K562 (cell line): ENCODE data around the gene ABCC11. TPM values are rescaled to one million over a fixed set of nuclear protein-coding genes. Genes with fewer than 3 reads are reported as not detected.

ENCODE experiments used
- ATAC-seq: fragments of 200-7000 bp; cut with Tn5 transposase; 3 replicates; pipeline ENCODE4 v1.9.1; 2020; ENCODE audit warnings: moderate library complexity
- BruUV-seq: library from RNA; stranded (reverse); fragments of 400-500 nt; replicated peaks from 2 replicates; lab custom pipeline; 2021; lab: Mats Ljungman, UMichigan
- CTCF ChIA-PET: fragments of 300-600 bp; formaldehyde crosslinking; extraction: SDS; loops from one replicate; lab custom pipeline; 2021; ENCODE audit warnings: low intra/inter-chr PET ratio; lab: Yijun Ruan, JAX
- POLR2A ChIA-PET: fragments of 300-600, 350-650 bp; sonication (Branson Sonifier 250); formaldehyde crosslinking; extraction: SDS; loops from one replicate; lab custom pipeline; 2021; ENCODE audit warnings: antibody characterized with exemption, inconsistent platforms; lab: Yijun Ruan, JAX
- DNase-seq, 4 experiments: peaks; one replicate each; pipeline versions ENCODE4 v3.0.0 to v3.0.0-alpha.2; 2011 to 2018; ENCODE audit warnings: low spot score in 3 of 4, mixed read lengths in 3 of 4; ENCODE audit errors: extremely low read depth in 1 of 4
- FAIRE-seq: peaks from 2 replicates; lab custom pipeline; 2011; peaks lifted over from hg19 to GRCh38; lab: Jason Lieb, UNC
- H2AFZ ChIP-seq: 2 replicates; pipeline ENCODE4 v1.6.0; 2011; ENCODE audit warnings: low read depth, low read length, control low read depth, inconsistent platforms
- H3K27ac ChIP-seq: fragments of 200-600 bp; 3 replicates; pipeline ENCODE4 v1.8.0; 2011; ENCODE audit warnings: low read depth, mild to moderate bottlenecking, control low read depth, inconsistent platforms, low read length, moderate library complexity, mixed read lengths; ENCODE audit errors: extremely low read depth
- H3K27me3 ChIP-seq, 2 experiments: fragments of 300-600 bp in 1 of 2; 2 replicates in 1 of 2; 3 replicates in 1 of 2; pipeline versions ENCODE4 v1.6.0 to v1.8.0; 2011; ENCODE audit warnings: inconsistent platforms in 2 of 2, low read length in 2 of 2, mild to moderate bottlenecking in 1 of 2, mixed read lengths in 1 of 2, moderate library complexity in 1 of 2; ENCODE audit not compliant: control insufficient read depth in 2 of 2, insufficient read depth in 2 of 2
- H3K36me3 ChIP-seq: fragments of 300-600 bp; 3 replicates; pipeline ENCODE4 v1.8.0; 2011; ENCODE audit warnings: mild to moderate bottlenecking, low read length, inconsistent platforms; ENCODE audit not compliant: control insufficient read depth, insufficient read depth
- H3K4me1 ChIP-seq, 2 experiments: fragments of 200-600 bp in 1 of 2; replicated peaks in 1 of 2; 2 replicates in 1 of 2; 3 replicates in 1 of 2; pipeline versions ENCODE4 v1.5.1 to v1.8.0; 2011; ENCODE audit warnings: inconsistent platforms in 2 of 2, low read length in 2 of 2, mild to moderate bottlenecking in 1 of 2, mixed read lengths in 1 of 2, moderate library complexity in 1 of 2; ENCODE audit not compliant: control insufficient read depth in 2 of 2, insufficient read depth in 2 of 2
- H3K4me2 ChIP-seq: 2 replicates; pipeline ENCODE4 v1.6.1; 2011; ENCODE audit warnings: low read length, control low read depth, inconsistent platforms, mixed read lengths; ENCODE audit not compliant: insufficient read depth
- H3K4me3 ChIP-seq: fragments of 200-600 bp; sonication (generic), shearing (Covaris generic); 2 replicates; pipeline ENCODE4 v1.5.1; 2016; ENCODE audit warnings: control low read depth, inconsistent platforms
- H3K79me2 ChIP-seq: fragments of 200-600 bp; 3 replicates; pipeline ENCODE4 v1.8.0; 2011; ENCODE audit warnings: low read length, inconsistent platforms; ENCODE audit not compliant: control insufficient read depth, insufficient read depth
- H3K9ac ChIP-seq, 2 experiments: 2 replicates each; pipeline versions ENCODE4 v1.6.0 to v1.6.1; 2011; ENCODE audit warnings: low read depth in 2 of 2, low read length in 2 of 2, control low read depth in 1 of 2, inconsistent platforms in 1 of 2, mild to moderate bottlenecking in 1 of 2, mixed read lengths in 1 of 2; ENCODE audit not compliant: insufficient read depth in 1 of 2
- H3K9me1 ChIP-seq: one replicate; pipeline ENCODE4 v1.6.0; 2011; ENCODE audit warnings: inconsistent platforms, mild to moderate bottlenecking, low read length, moderate library complexity; ENCODE audit not compliant: control insufficient read depth, insufficient read depth
- H3K9me3 ChIP-seq: replicated peaks from 2 replicates; pipeline ENCODE4 v1.5.1; 2011; ENCODE audit warnings: low read depth, low read length, inconsistent platforms; ENCODE audit not compliant: control insufficient read depth, insufficient read depth
- H4K20me1 ChIP-seq: replicated peaks from 2 replicates; pipeline ENCODE4 v1.6.1; 2011; ENCODE audit warnings: low read length, inconsistent platforms, mixed read lengths; ENCODE audit not compliant: control insufficient read depth, insufficient read depth
- EGR1 ChIP-seq: fragments of 450-650 bp; conservative IDR thresholded peaks from 2 replicates; pipeline ENCODE4 v1.6.1; 2017; ENCODE audit warnings: mild to moderate bottlenecking
- NCOA4 ChIP-seq: fragments of 450-650 bp; IDR thresholded peaks from 2 replicates; pipeline ENCODE4 v1.6.1; 2018; ENCODE audit warnings: mild to moderate bottlenecking; ENCODE audit not compliant: partially characterized antibody
- NEUROD1 ChIP-seq: fragments of 150-350 bp; IDR thresholded peaks from 2 replicates; pipeline ENCODE4 v1.6.1; 2014; ENCODE audit warnings: borderline replicate concordance, low read length, low read depth; ENCODE audit not compliant: partially characterized antibody
- NFRKB ChIP-seq: fragments of 450-650 bp; IDR thresholded peaks from 2 replicates; pipeline ENCODE4 v1.6.1; 2016; ENCODE audit warnings: low read depth
- ZNF717 ChIP-seq: fragments of 250-450 bp; sonication (Bioruptor Pico); IDR thresholded peaks from 2 replicates; pipeline ENCODE4 v1.5.0; 2021
- WGBS: fragments of 100-300 bp; shearing (Covaris generic); methylation state at CpG from one replicate; pipeline ENCODE4 v1.1.6; 2016; ENCODE audit warnings: low coverage, mixed read lengths; ENCODE audit not compliant: insufficient coverage; ENCODE audit errors: missing lambda C conversion rate; 5-methylcytosine and 5-hydroxymethylcytosine counted together
- in situ Hi-C: fragments of 300-500 bp; cut with MboI; formaldehyde crosslinking; loops from 4 replicates; pipeline ENCODE4 v1.15.0; 2018; ENCODE audit warnings: inconsistent platforms, mixed read lengths
- intact Hi-C: fragments of 100-400 bp; cut with micrococcal nuclease; formaldehyde crosslinking; loops from 2 replicates; pipeline ENCODE4 v1.14.2; 2022
- polyA plus RNA-seq, 8 experiments: library from polyadenylated mRNA; depleted of rRNA in 4 of 8; stranded (reverse) in 5 of 8; unstranded in 3 of 8; fragments of >200 nt; fragmentation: Nextera tagmentation in 2 of 8; fragmentation: Illumina TruSeq in 1 of 8; extraction: Ambion mirVana in 2 of 8; extraction: Trizol in 1 of 8; gene quantifications; 2 replicates each; pipeline versions ENCODE4 v1.2.1 to v1.2.3, GENCODE V29; 2011 to 2014; ENCODE audit warnings: inconsistent platforms in 1 of 8, missing spikeins in 1 of 8
- total RNA-seq, 7 experiments: library from RNA; depleted of rRNA in 6 of 7; stranded (reverse); fragments of >200 nt in 6 of 7; fragmentation: Illumina TruSeq in 2 of 7; extraction: Trizol in 2 of 7; gene quantifications; 2 replicates each; pipeline versions ENCODE4 v1.2.1 to v1.2.3, GENCODE V29; 2011 to 2021; ENCODE audit warnings: low replicate concordance in 1 of 7
- TF ChIP-seq, protein P1 (sequence below): sonication (generic); formaldehyde crosslinking; IDR thresholded peaks from 2 replicates; pipeline ENCODE4 v1.8.1; 2022; ENCODE audit warnings: missing genetic modification reagents

The ABCC11 gene
- total and polyA plus RNA-seq, 9 of the 15 experiments (the other 6 are each of a cell fraction or from before 2014, with no cell fraction given): 0.04 to 0.14 (median 0.04) TPM; not detected in 6

DNA sequence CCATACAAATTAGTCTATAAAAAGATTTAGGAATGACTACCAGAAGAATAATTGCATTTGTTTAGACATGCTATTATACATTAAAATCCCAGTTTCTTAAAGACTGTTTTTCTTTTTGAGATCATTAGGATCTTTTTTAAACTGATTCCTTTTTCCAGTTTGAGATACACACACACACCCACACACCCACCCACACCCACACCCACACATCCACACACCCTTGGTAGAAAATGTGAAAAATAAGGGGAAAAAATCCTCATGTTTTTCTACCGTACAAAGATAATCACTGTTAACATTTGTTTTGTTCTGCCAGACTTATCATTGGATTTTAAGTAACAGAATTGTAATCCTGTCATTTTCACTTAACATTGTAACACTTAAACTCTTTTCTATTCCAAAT, 27.1 kb upstream of the ABCC11 start:
- intact Hi-C loops (no loop called here), in situ Hi-C loops (no loop called here)
- ChIA-PET CTCF (no interaction called here), POLR2A (no interaction called here)
- no peak for DNase-seq
- FAIRE-seq: no peak
- Histone ChIP-seq H3K9me3 (no peaks in the 10 kb centered on the region), H3K79me2 (no peaks in the 10 kb centered on the region), H2AFZ (no peak overlapping the region), H4K20me1 (no peaks in the 10 kb centered on the region), H3K4me2 (no peak overlapping the region), H3K27me3 (no peaks in the 10 kb centered on the region), H3K9me1 (no peaks in the 10 kb centered on the region), H3K9ac (no peak overlapping the region), H3K36me3 (peaks cover 57% of the 10 kb centered on the region; the same call in 2 of the 3 replicates), H3K27ac (no peak overlapping the region), H3K4me3 (no peak overlapping the region), H3K4me1 (no peaks in the 10 kb centered on the region; a peak in 2 of 5 replicates)
- no peak for ATAC-seq
- BruUV-seq: no TSS peak
- 75% methylated on average over 1 of the region's 1 CpG for WGBS
- TF ChIP-seq EGR1 (peak; percentile 72), NFRKB (no peak)
- TF ChIP-seq, all 486 proteins: peak for 1

DNA sequence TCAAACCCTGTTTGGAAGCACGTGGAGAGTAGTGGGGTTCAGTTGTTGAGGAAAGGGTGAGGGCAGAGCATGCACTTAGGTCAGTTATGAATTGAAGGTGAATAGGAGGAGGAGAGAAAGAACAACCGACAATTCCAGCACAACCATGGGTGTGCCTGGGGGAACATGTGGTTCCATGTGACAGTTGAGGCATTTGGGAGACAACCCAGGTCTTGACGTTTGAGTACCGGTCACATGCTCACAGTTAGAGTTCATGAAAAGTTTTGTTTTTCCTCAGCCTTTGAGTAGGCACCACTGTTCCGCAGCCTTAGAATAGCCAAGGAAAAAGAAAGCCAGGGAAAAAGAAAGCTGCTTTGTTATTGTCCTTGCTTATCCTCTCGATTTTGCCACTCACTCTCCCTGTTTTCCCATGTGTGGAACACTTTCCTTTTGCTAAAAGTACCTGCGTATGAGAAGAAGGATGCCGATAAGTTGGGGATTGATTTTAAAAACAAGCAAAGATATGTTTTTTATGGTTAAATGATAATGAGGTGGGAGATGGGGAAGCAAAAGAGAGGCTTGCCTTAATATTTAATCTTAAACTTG, 25.6 kb upstream of the ABCC11 start:
- H2AFZ ChIP-seq: no peak overlapping the region
- H3K9ac ChIP-seq: no peak overlapping the region
- no peak overlapping the region for H3K4me2 ChIP-seq
- H3K9me1 ChIP-seq: no peaks in the 10 kb centered on the region
- BruUV-seq: no TSS peak
- no peaks in the 10 kb centered on the region for H3K27me3 ChIP-seq
- ATAC-seq: no peak
- H3K36me3 ChIP-seq: peaks cover 53% of the 10 kb centered on the region; the same call in 1 of the 3 replicates
- no peak for DNase-seq
- POLR2A ChIA-PET: no interaction called here
- CTCF ChIA-PET: no interaction called here
- no peak for FAIRE-seq
- no peak overlapping the region for H3K27ac ChIP-seq
- no peaks in the 10 kb centered on the region for H3K4me1 ChIP-seq
- H3K9me3 ChIP-seq: no peaks in the 10 kb centered on the region
- intact Hi-C loops: no loop called here
- no peaks in the 10 kb centered on the region for H4K20me1 ChIP-seq
- WGBS: 91% methylated on average over 5 of the region's 8 CpGs
- in situ Hi-C loops: no loop called here
- H3K79me2 ChIP-seq: no peaks in the 10 kb centered on the region
- no peak overlapping the region for H3K4me3 ChIP-seq
- TF ChIP-seq NEUROD1: no peak
- no peak for TF ChIP-seq ZNF717
- TF ChIP-seq, protein P1, sequence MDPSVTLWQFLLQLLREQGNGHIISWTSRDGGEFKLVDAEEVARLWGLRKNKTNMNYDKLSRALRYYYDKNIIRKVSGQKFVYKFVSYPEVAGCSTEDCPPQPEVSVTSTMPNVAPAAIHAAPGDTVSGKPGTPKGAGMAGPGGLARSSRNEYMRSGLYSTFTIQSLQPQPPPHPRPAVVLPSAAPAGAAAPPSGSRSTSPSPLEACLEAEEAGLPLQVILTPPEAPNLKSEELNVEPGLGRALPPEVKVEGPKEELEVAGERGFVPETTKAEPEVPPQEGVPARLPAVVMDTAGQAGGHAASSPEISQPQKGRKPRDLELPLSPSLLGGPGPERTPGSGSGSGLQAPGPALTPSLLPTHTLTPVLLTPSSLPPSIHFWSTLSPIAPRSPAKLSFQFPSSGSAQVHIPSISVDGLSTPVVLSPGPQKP (CRISPR knock-in tag): no peak
- TF ChIP-seq NCOA4: no peak
